Testis (tissue), 2 donors: Measurements from ENCODE around the gene OPTN.

Experiments used
- CTCF ChIP-seq, 3 experiments: fragments of 450-650 bp in 2 of 3; fragments of 200-600 bp in 1 of 3; sonication (generic) in 1 of 3; IDR thresholded peaks; one replicate each; pipeline ENCODE4 v1.5.1; 2016 to 2019; ENCODE audit warnings: antibody characterized with exemption in 3 of 3, mild to moderate bottlenecking in 2 of 3, moderate library complexity in 1 of 3
- POLR2A ChIP-seq: fragments of 450-650 bp; IDR thresholded peaks from one replicate; pipeline ENCODE4 v1.6.1; 2017; ENCODE audit warnings: antibody characterized with exemption, mild to moderate bottlenecking, moderate library complexity

- TF ChIP-seq CTCF (IDR thresholded peaks at IDR 0.05) (no peak), POLR2A (no peak)
Observed at GRCh38 chr10:13144814-13145213, 44.9 kb downstream of the OPTN start.
